ENCODE results near the gene TXNRD3.

Gene TXNRD3

GRCh38 chr3:126671521-126671920, 16.6 kb upstream of the TXNRD3 start:
- no peak for DNase-seq

GRCh38 chr3:126668450-126669401, 13.8 kb upstream of the TXNRD3 start:
- no peak for DNase-seq

GRCh38 chr3:126667631-126668449, 12.9 kb upstream of the TXNRD3 start:
- DNase-seq: no peak

- DNase-seq: no peak
Observed at GRCh38 chr3:126666658-126667528, 12.0 kb upstream of the TXNRD3 start.

- DNase-seq: no peak
Observed at GRCh38 chr3:126665959-126666657, 11.2 kb upstream of the TXNRD3 start.

GRCh38 chr3:126665221-126665936, 10.5 kb upstream of the TXNRD3 start:
- DNase-seq: no peak

- no peak for DNase-seq
Observed at GRCh38 chr3:126664591-126665214, 9.8 kb upstream of the TXNRD3 start.

GRCh38 chr3:126663750-126664149, 8.8 kb upstream of the TXNRD3 start:
- no peak for DNase-seq

GRCh38 chr3:126663257-126663656, 8.3 kb upstream of the TXNRD3 start:
- DNase-seq: no peak

- DNase-seq: no peak
Observed at GRCh38 chr3:126661532-126662364, 6.8 kb upstream of the TXNRD3 start.

- DNase-seq: no peak
Observed at GRCh38 chr3:126659915-126660886, 5.3 kb upstream of the TXNRD3 start.

- DNase-seq: no peak
Observed at GRCh38 chr3:126658584-126658983, 3.7 kb upstream of the TXNRD3 start.

GRCh38 chr3:126657901-126658300, 3.0 kb upstream of the TXNRD3 start:
- DNase-seq: no peak

- DNase-seq: no peak
Observed at GRCh38 chr3:126656371-126657134, 1.6 kb upstream of the TXNRD3 start.

- no peak for DNase-seq
Observed at GRCh38 chr3:126655887-126656286, 963 bp upstream of the TXNRD3 start.

GRCh38 chr3:126649556-126650092, 5.3 kb downstream of the TXNRD3 start:
- no peak for DNase-seq

- no peak for DNase-seq
Observed at GRCh38 chr3:126646674-126647073, 8.2 kb downstream of the TXNRD3 start.

GRCh38 chr3:126644615-126645014, 10.3 kb downstream of the TXNRD3 start:
- DNase-seq: no peak

All from stimulated activated CD4-positive, alpha-beta T cell treated with anti-CD3 and anti-CD28 coated beads, Interleukin-2, amount 100 ng/mL, for 24 hours (primary cell).